Measurements from ENCODE around the gene GDPGP1.
"Not testable (repeated sequence)": the region's sequence is repeated elsewhere in the genome, so short reads cannot be mapped to it uniquely, and the experiment has no call there.

GDPGP1 gene

GRCh38 chr15:90232941-90233386 lies 1.0 kb upstream of the GDPGP1 start:
- in situ Hi-C loops (cut with HindIII; ENCODE audit: low pct_unique_long_range_greater_than_20kb, low sequenced_read_pairs), result no loop called here
- DNase-seq (ENCODE audit: low read depth in 1 of 2, low spot score in 1 of 2), result peak in 1 of 2 experiments; percentile 75
- TF ChIP-seq JUND (IDR thresholded peaks at IDR 0.05; ENCODE audit: low read depth), result no peak

GRCh38 chr15:90233387-90234095 lies 468 bp upstream of the GDPGP1 start, which contains the start of gene CIB1:
TSS of gene CIB1 (minus strand) at chr15:90233941. CDS start at chr15:90233885, 56 bp downstream.
- in situ Hi-C loops (cut with HindIII; ENCODE audit: low pct_unique_long_range_greater_than_20kb, low sequenced_read_pairs), result no loop called here
- no peak for TF ChIP-seq JUND (IDR thresholded peaks at IDR 0.05; ENCODE audit: low read depth)
- peak; percentile 91 to 98 for DNase-seq (ENCODE audit: low read depth in 1 of 2, low spot score in 1 of 2)

GRCh38 chr15:90239371-90239770 lies 5.4 kb downstream of the GDPGP1 start:
- TF ChIP-seq JUND (IDR thresholded peaks at IDR 0.05; ENCODE audit: low read depth), result no peak
- DNase-seq (ENCODE audit: low read depth in 1 of 2, low spot score in 1 of 2), result no peak
- in situ Hi-C loops (cut with HindIII; ENCODE audit: low pct_unique_long_range_greater_than_20kb, low sequenced_read_pairs), result no loop called here

GRCh38 chr15:90240856-90241255 lies 6.8 kb downstream of the GDPGP1 start:
- no peak for DNase-seq (ENCODE audit: low read depth in 1 of 2, low spot score in 1 of 2)
- no peak for TF ChIP-seq JUND (IDR thresholded peaks at IDR 0.05; ENCODE audit: low read depth)
- in situ Hi-C loops (cut with HindIII; ENCODE audit: low pct_unique_long_range_greater_than_20kb, low sequenced_read_pairs), result no loop called here

- DNase-seq (ENCODE audit: low read depth in 1 of 2, low spot score in 1 of 2), result no peak
- TF ChIP-seq JUND (IDR thresholded peaks at IDR 0.05; ENCODE audit: low read depth), result no peak
- in situ Hi-C loops (cut with HindIII; ENCODE audit: low pct_unique_long_range_greater_than_20kb, low sequenced_read_pairs), result no loop called here
Measured at GRCh38 chr15:90241343-90242192, 7.6 kb downstream of the GDPGP1 start.

GRCh38 chr15:90243943-90244639 lies 10.1 kb downstream of the GDPGP1 start:
- TF ChIP-seq JUND (IDR thresholded peaks at IDR 0.05; ENCODE audit: low read depth), result no peak
- no peak for DNase-seq (ENCODE audit: low read depth in 1 of 2, low spot score in 1 of 2)
- in situ Hi-C loops (cut with HindIII; ENCODE audit: low pct_unique_long_range_greater_than_20kb, low sequenced_read_pairs), result no loop called here

GRCh38 chr15:90248789-90249202 lies 14.8 kb downstream of the GDPGP1 start:
- no peak for TF ChIP-seq JUND (IDR thresholded peaks at IDR 0.05; ENCODE audit: low read depth)
- in situ Hi-C loops (cut with HindIII; ENCODE audit: low pct_unique_long_range_greater_than_20kb, low sequenced_read_pairs), result no loop called here
- no peak for DNase-seq (ENCODE audit: low read depth in 1 of 2, low spot score in 1 of 2)

- no peak for TF ChIP-seq JUND (IDR thresholded peaks at IDR 0.05; ENCODE audit: low read depth)
- in situ Hi-C loops (cut with HindIII; ENCODE audit: low pct_unique_long_range_greater_than_20kb, low sequenced_read_pairs), result no loop called here
- peak; percentile 82 to 90 for DNase-seq (ENCODE audit: low read depth in 1 of 2, low spot score in 1 of 2)
Measured at GRCh38 chr15:90249203-90249863, 15.3 kb downstream of the GDPGP1 start, which contains the start of gene TTLL13. TSS of gene TTLL13 (plus strand) at chr15:90249556. CDS start at chr15:90250631, 1,075 bp downstream.

GRCh38 chr15:90257776-90258175 lies 23.8 kb downstream of the GDPGP1 start:
- in situ Hi-C loops (cut with HindIII; ENCODE audit: low pct_unique_long_range_greater_than_20kb, low sequenced_read_pairs), result no loop called here
- DNase-seq (ENCODE audit: low read depth in 1 of 2, low spot score in 1 of 2), result no peak
- TF ChIP-seq JUND (IDR thresholded peaks at IDR 0.05; ENCODE audit: low read depth), result no peak

- TF ChIP-seq JUND (IDR thresholded peaks at IDR 0.05; ENCODE audit: low read depth), result no peak
- in situ Hi-C loops (cut with HindIII; ENCODE audit: low pct_unique_long_range_greater_than_20kb, low sequenced_read_pairs), result no loop called here
- DNase-seq (ENCODE audit: low read depth in 1 of 2, low spot score in 1 of 2), result no peak
Measured at GRCh38 chr15:90259524-90259923, 25.5 kb downstream of the GDPGP1 start.

GRCh38 chr15:90260731-90261130 lies 26.7 kb downstream of the GDPGP1 start:
- DNase-seq (ENCODE audit: low read depth in 1 of 2, low spot score in 1 of 2); in situ Hi-C loops (cut with HindIII; ENCODE audit: low pct_unique_long_range_greater_than_20kb, low sequenced_read_pairs): not testable (repeated sequence)

GRCh38 chr15:90261811-90262210 lies 27.8 kb downstream of the GDPGP1 start:
- in situ Hi-C loops (cut with HindIII; ENCODE audit: low pct_unique_long_range_greater_than_20kb, low sequenced_read_pairs), result no loop called here
- TF ChIP-seq JUND (IDR thresholded peaks at IDR 0.05; ENCODE audit: low read depth), result no peak
- DNase-seq (ENCODE audit: low read depth in 1 of 2, low spot score in 1 of 2), result no peak

Data from T47D (cell line).